GM12878 (cell line): ENCODE measurements around the gene ACYP1. TPM values are rescaled to one million over a fixed set of nuclear protein-coding genes. Genes with fewer than 3 reads are reported as not detected.

Experiments
- ATAC-seq: fragments of 200-7000 bp; cut with Tn5 transposase; 3 replicates; pipeline ENCODE4 v1.9.1; 2020; ENCODE audit warnings: mild to moderate bottlenecking, moderate library complexity
- BruUV-seq: library from RNA; stranded (reverse); fragments of 400-500 nt; replicated peaks from 2 replicates; lab custom pipeline; 2021; lab: Mats Ljungman, UMichigan
- CTCF ChIA-PET: fragments of 300-600 bp; sonication (Branson Sonifier 250); formaldehyde crosslinking; extraction: SDS; loops from one replicate; lab custom pipeline; 2021; ENCODE audit warnings: inconsistent platforms; lab: Yijun Ruan, JAX
- POLR2A ChIA-PET: fragments of 350-600 bp; formaldehyde crosslinking; extraction: SDS; loops from one replicate; lab custom pipeline; 2021; ENCODE audit warnings: inconsistent platforms; lab: Charles Lee
- RAD21 ChIA-PET: fragments of 300-600 bp; sonication (Branson Sonifier 250); formaldehyde crosslinking; loops from one replicate; lab custom pipeline; 2023; ENCODE audit warnings: antibody characterized with exemption; ENCODE audit not compliant: unreplicated experiment; lab: Charles Lee
- SMC1A ChIA-PET: fragments of 300-600 bp; sonication (Branson Sonifier 250); formaldehyde crosslinking; loops from one replicate; lab custom pipeline; 2023; ENCODE audit not compliant: unreplicated experiment, uncharacterized antibody; lab: Charles Lee
- DNase-seq: peaks from one replicate; pipeline ENCODE4 v3.0.0-alpha.2; 2011; ENCODE audit warnings: low read depth, low spot score
- FAIRE-seq: peaks from 3 replicates; lab custom pipeline; 2011; peaks lifted over from hg19 to GRCh38; lab: Jason Lieb, UNC
- H2AFZ ChIP-seq: 2 replicates; pipeline ENCODE4 v1.6.0; 2011; ENCODE audit warnings: low read depth, low read length, control low read depth; ENCODE audit not compliant: control insufficient read depth
- H3K27ac ChIP-seq: 2 replicates; pipeline ENCODE4 v1.5.1; 2011; ENCODE audit warnings: control low read depth; ENCODE audit not compliant: control insufficient read depth, insufficient read depth
- H3K27me3 ChIP-seq, 2 experiments: replicated peaks in 1 of 2; 2 replicates each; pipeline versions ENCODE4 v1.6.0 to v1.6.1; 2011; ENCODE audit warnings: low read length in 1 of 2; ENCODE audit not compliant: control insufficient read depth in 2 of 2, insufficient read depth in 2 of 2
- H3K36me3 ChIP-seq, 2 experiments: 2 replicates each; pipeline ENCODE4 v1.5.1; 2011; ENCODE audit warnings: low read length in 1 of 2; ENCODE audit not compliant: control insufficient read depth in 2 of 2, insufficient read depth in 2 of 2
- H3K4me1 ChIP-seq: 2 replicates; pipeline ENCODE4 v1.6.1; 2011; ENCODE audit warnings: mild to moderate bottlenecking, low read length, moderate library complexity, mixed read lengths; ENCODE audit not compliant: control insufficient read depth, insufficient read depth
- H3K4me2 ChIP-seq: 2 replicates; pipeline ENCODE4 v1.6.0; 2011; ENCODE audit warnings: control low read depth; ENCODE audit not compliant: control insufficient read depth, insufficient read depth
- H3K4me3 ChIP-seq: fragments of 200-600 bp; sonication (generic); 2 replicates; pipeline ENCODE4 v1.5.1; 2016
- H3K79me2 ChIP-seq: 2 replicates; pipeline ENCODE4 v1.6.0; 2011; ENCODE audit warnings: low read length; ENCODE audit not compliant: control insufficient read depth, insufficient read depth
- H3K9ac ChIP-seq: 2 replicates; pipeline ENCODE4 v1.8.0; 2011; ENCODE audit warnings: low read length, control low read depth, mixed read lengths; ENCODE audit not compliant: control insufficient read depth, insufficient read depth
- H3K9me3 ChIP-seq: replicated peaks from 3 replicates; pipeline ENCODE4 v1.5.1; 2011; ENCODE audit warnings: mild to moderate bottlenecking, low read length; ENCODE audit not compliant: control insufficient read depth, insufficient read depth
- H4K20me1 ChIP-seq: 2 replicates; pipeline ENCODE4 v1.6.0; 2011; ENCODE audit not compliant: control insufficient read depth, insufficient read depth
- ATF2 ChIP-seq: IDR thresholded peaks from 2 replicates; pipeline ENCODE4 v1.6.1; 2012; ENCODE audit warnings: low read length, inconsistent platforms
- CHD2 ChIP-seq: IDR thresholded peaks from 2 replicates; pipeline ENCODE4 v1.6.1; 2011; ENCODE audit warnings: low read depth, low read length, improper control_type of control experiment, borderline replicate concordance
- CHD4 ChIP-seq: fragments of 200-600 bp; sonication (generic); IDR thresholded peaks from 2 replicates; pipeline ENCODE4 v1.6.1; 2016; ENCODE audit warnings: mild to moderate bottlenecking
- EZH2 ChIP-seq: IDR thresholded peaks from 2 replicates; pipeline ENCODE4 v1.6.1; 2012; ENCODE audit warnings: low read depth, mild to moderate bottlenecking, control low read depth, inconsistent platforms, low read length, borderline replicate concordance; ENCODE audit not compliant: control insufficient read depth
- IRF5 ChIP-seq: fragments of 450-650 bp; IDR thresholded peaks from 2 replicates; pipeline ENCODE4 v1.6.1; 2017; ENCODE audit warnings: borderline replicate concordance
- JUNB ChIP-seq: IDR thresholded peaks from 2 replicates; pipeline ENCODE4 v1.6.1; 2016; ENCODE audit warnings: antibody characterized with exemption, mild to moderate bottlenecking
- KAT2A ChIP-seq: conservative IDR thresholded peaks from 2 replicates; pipeline ENCODE4 v1.6.1; 2011; ENCODE audit warnings: low read depth, low read length; ENCODE audit not compliant: control insufficient read depth
- NBN ChIP-seq: fragments of 450-650 bp; IDR thresholded peaks from 2 replicates; pipeline ENCODE4 v1.6.1; 2016
- NFYA ChIP-seq: IDR thresholded peaks from 2 replicates; pipeline ENCODE4 v1.6.1; 2011; ENCODE audit warnings: low read depth, mild to moderate bottlenecking, low read length, improper control_type of control experiment, borderline replicate concordance
- PAX5 ChIP-seq: IDR thresholded peaks from 2 replicates; pipeline ENCODE4 v1.6.1; 2011; ENCODE audit warnings: low read depth, low read length, borderline replicate concordance
- POLR2A ChIP-seq: IDR thresholded peaks from 2 replicates; pipeline ENCODE4 v1.6.1; 2011; ENCODE audit warnings: low read depth, mild to moderate bottlenecking, low read length
- RBBP5 ChIP-seq: fragments of 200-600 bp; sonication (generic); conservative IDR thresholded peaks from 2 replicates; pipeline ENCODE4 v1.6.1; 2016
- SREBF1 ChIP-seq: IDR thresholded peaks from 2 replicates; pipeline ENCODE4 v1.6.1; 2012; ENCODE audit warnings: mild to moderate bottlenecking, low read length
- TARDBP ChIP-seq: IDR thresholded peaks from 2 replicates; pipeline ENCODE4 v1.6.1; 2016; ENCODE audit warnings: borderline replicate concordance
- ZBTB11 ChIP-seq: fragments of 450-650 bp; formaldehyde crosslinking; IDR thresholded peaks from 2 replicates; pipeline ENCODE4 v1.5.0; 2022; ENCODE audit warnings: mild to moderate bottlenecking, missing genetic modification characterization
- ZNF24 ChIP-seq: fragments of 450-650 bp; IDR thresholded peaks from 2 replicates; pipeline ENCODE4 v1.6.1; 2017; ENCODE audit warnings: antibody characterized with exemption, mild to moderate bottlenecking
- WGBS: methylation state at CpG from one replicate; pipeline ENCODE4 v1.1.6; 2016; ENCODE audit warnings: low lambda C conversion rate; ENCODE audit not compliant: insufficient replicate concordance, insufficient coverage; ENCODE audit errors: missing lambda C conversion rate; 5-methylcytosine and 5-hydroxymethylcytosine counted together
- in situ Hi-C: fragments of 300-500 bp; cut with MboI; formaldehyde crosslinking; loops from 9 replicates; pipeline ENCODE4 v1.14.3; 2018; ENCODE audit warnings: mixed read lengths
- intact Hi-C: fragments of 100-400 bp; cut with micrococcal nuclease; formaldehyde crosslinking; loops from one replicate; pipeline ENCODE4 v1.14.2; 2022; ENCODE audit not compliant: unreplicated experiment
- polyA plus RNA-seq, 11 experiments: library from polyadenylated mRNA; depleted of rRNA in 4 of 11; unstranded in 6 of 11; stranded (reverse) in 5 of 11; fragments of >200 nt; fragmentation: Nextera tagmentation in 4 of 11; fragmentation: Illumina TruSeq in 1 of 11; extraction: Ambion mirVana in 4 of 11; extraction: Trizol in 1 of 11; gene quantifications; 1 replicate in 1 of 11; 2 replicates in 10 of 11; pipeline versions ENCODE4 v1.2.1 to v1.2.3, GENCODE V29; 2011 to 2016; ENCODE audit warnings: inconsistent platforms in 2 of 11, missing spikeins in 2 of 11, low read depth in 1 of 11
- total RNA-seq, 4 experiments: library from RNA; depleted of rRNA in 3 of 4; stranded (reverse); fragments of >200 nt in 3 of 4; fragmentation: Illumina TruSeq in 1 of 4; extraction: Trizol in 1 of 4; gene quantifications; 2 replicates each; pipeline versions ENCODE4 v1.2.1 to v1.2.3, GENCODE V29; 2013 to 2021

ACYP1 gene
- total and polyA plus RNA-seq, 10 of the 15 experiments (the other 5 are each of a cell fraction or from before 2014, with no cell fraction given) = 18.2 to 52.6 (median 43.5) TPM

- TF ChIP-seq ATF2 (no peak), CHD4 (no peak), TARDBP (no peak)
- TF ChIP-seq, all 136 proteins: peak for 0
These were observed 17.5 kb downstream of the ACYP1 start (continued) for GRCh38 chr14:75046275-75046674.

GRCh38 chr14:75044752-75045151 lies 19.1 kb downstream of the ACYP1 start:
- Histone ChIP-seq H3K27ac (no peak overlapping the region), H4K20me1 (no peaks in the 10 kb centered on the region), H3K27me3 (no peaks in the 10 kb centered on the region), H2AFZ (no peak overlapping the region), H3K9ac (no peak overlapping the region), H3K79me2 (peaks cover 6% of the 10 kb centered on the region), H3K4me3 (no peak overlapping the region), H3K4me2 (no peak overlapping the region), H3K4me1 (no peaks in the 10 kb centered on the region), H3K9me3 (no peaks in the 10 kb centered on the region), H3K36me3 (no peaks in the 10 kb centered on the region; a peak in 1 of 4 replicates)
- ChIA-PET POLR2A (interaction anchor here (1.6 to 1.7 kb wide), 2 partner anchors 18 kb away, joined by 4 to 11 read pairs; no protein-coding TSS in a partner anchor), SMC1A (interaction anchor here (0.9 to 1.9 kb wide), 6 partner anchors 9 to 108 kb away, joined by 3 to 7 read pairs (median 4); partner anchors contain the start of gene ACYP1), RAD21 (interaction anchor here (0.9 to 1.7 kb wide), 2 partner anchors 43 to 83 kb away, joined by 3 read pairs; no protein-coding TSS in a partner anchor), CTCF (interaction anchor here (1.1 to 1.5 kb wide), 5 partner anchors 11 to 161 kb away, joined by 3 to 5 read pairs (median 3); no protein-coding TSS in a partner anchor)
- intact Hi-C loops = no loop called here
- DNase-seq (no peak), FAIRE-seq (no peak), ATAC-seq (no peak)
- no TSS peak for BruUV-seq
- 97% methylated on average over 8 of the region's 8 CpGs for WGBS
- in situ Hi-C loops = no loop called here
- TF ChIP-seq RBBP5 (no peak), NFYA (no peak), CHD2 (no peak), KAT2A (no peak), IRF5 (no peak), EZH2 (no peak), JUNB (no peak), POLR2A (no peak), PAX5 (no peak), NBN (no peak), ZNF24 (no peak), ZBTB11 (CRISPR knock-in tag) (no peak), SREBF1 (no peak)
